Stimulated activated naive CD8-positive, alpha-beta T cell treated with anti-CD3 and anti-CD28 coated beads, Interleukin-15, Interleukin-2, amounts not matched to agents 100 ng/mL and 50 ng/mL, for 24 hours (primary cell): ENCODE data around the gene CUX1.
"Not testable (repeated sequence)": the region's sequence is repeated elsewhere in the genome, so short reads cannot be mapped to it uniquely, and the experiment has no call there.

Source experiments
- H3K27ac Mint-ChIP-seq: one replicate; pipeline ENCODE4 v1.8.0; 2021; ENCODE audit warnings: mild to moderate bottlenecking, mixed read lengths
- H3K27me3 Mint-ChIP-seq: one replicate; pipeline ENCODE4 v1.8.0; 2021; ENCODE audit warnings: mixed read lengths
- H3K36me3 Mint-ChIP-seq: one replicate; pipeline ENCODE4 v1.8.0; 2021; ENCODE audit warnings: low read depth, mixed read lengths
- H3K4me1 Mint-ChIP-seq: one replicate; pipeline ENCODE4 v1.8.0; 2021; ENCODE audit warnings: low read depth, mixed read lengths
- H3K4me3 Mint-ChIP-seq: one replicate; pipeline ENCODE4 v1.8.0; 2021; ENCODE audit warnings: mild to moderate bottlenecking, mixed read lengths
- H3K9me3 Mint-ChIP-seq: one replicate; pipeline ENCODE4 v1.8.0; 2021; ENCODE audit warnings: mixed read lengths

Gene CUX1

GRCh38 chr7:101784292-101785127 is 32.9 kb upstream of the CUX1 start:
- Mint-ChIP-seq H3K4me3 (no peak overlapping the region), H3K27me3 (no peaks in the 10 kb centered on the region), H3K9me3 (no peaks in the 10 kb centered on the region), H3K36me3 (no peaks in the 10 kb centered on the region), H3K4me1 (no peaks in the 10 kb centered on the region), H3K27ac (no peak overlapping the region)

GRCh38 chr7:101787864-101788263 is 29.6 kb upstream of the CUX1 start:
- H3K4me1 Mint-ChIP-seq, result no peaks in the 10 kb centered on the region
- H3K4me3 Mint-ChIP-seq, result no peak overlapping the region
- H3K36me3 Mint-ChIP-seq, result no peaks in the 10 kb centered on the region
- H3K27ac Mint-ChIP-seq, result peak overlapping the region; percentile 16
- H3K9me3 Mint-ChIP-seq, result no peaks in the 10 kb centered on the region
- H3K27me3 Mint-ChIP-seq, result no peaks in the 10 kb centered on the region

DNA sequence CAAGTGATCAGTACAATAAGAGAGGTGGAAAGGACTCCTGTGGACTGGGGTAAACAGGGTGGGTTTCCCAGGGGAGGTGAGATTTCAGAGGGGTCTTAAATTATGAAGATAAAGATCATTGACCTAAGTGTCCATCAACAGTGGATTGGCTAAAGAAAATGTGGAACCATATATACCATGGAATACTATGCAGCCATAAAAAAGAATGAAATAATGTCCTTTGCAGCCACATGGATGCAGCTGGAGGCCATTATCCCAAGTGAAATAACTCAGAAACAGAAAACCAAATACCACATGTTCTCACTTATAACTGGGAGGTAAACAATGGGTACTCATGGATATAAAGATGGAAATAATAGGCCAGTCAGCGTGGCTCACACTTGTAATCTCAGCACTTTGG is 28.9 kb upstream of the CUX1 start:
- H3K4me3 Mint-ChIP-seq, result no peak overlapping the region
- H3K9me3 Mint-ChIP-seq, result no peaks in the 10 kb centered on the region
- H3K4me1 Mint-ChIP-seq, result no peaks in the 10 kb centered on the region
- H3K27ac Mint-ChIP-seq, result no peak overlapping the region
- no peaks in the 10 kb centered on the region for H3K36me3 Mint-ChIP-seq
- H3K27me3 Mint-ChIP-seq, result no peaks in the 10 kb centered on the region

GRCh38 chr7:101790566-101791293 is 26.7 kb upstream of the CUX1 start:
- H3K9me3 Mint-ChIP-seq, result no peaks in the 10 kb centered on the region
- H3K36me3 Mint-ChIP-seq, result no peaks in the 10 kb centered on the region
- H3K4me3 Mint-ChIP-seq, result no peak overlapping the region
- H3K4me1 Mint-ChIP-seq, result no peaks in the 10 kb centered on the region
- no peaks in the 10 kb centered on the region for H3K27me3 Mint-ChIP-seq
- H3K27ac Mint-ChIP-seq, result no peak overlapping the region

- no peak overlapping the region for H3K4me3 Mint-ChIP-seq
- H3K9me3 Mint-ChIP-seq, result no peaks in the 10 kb centered on the region
- no peaks in the 10 kb centered on the region for H3K27me3 Mint-ChIP-seq
- no peaks in the 10 kb centered on the region for H3K36me3 Mint-ChIP-seq
- no peaks in the 10 kb centered on the region for H3K4me1 Mint-ChIP-seq
- H3K27ac Mint-ChIP-seq, result no peak overlapping the region
Observed at GRCh38 chr7:101792051-101792681, 25.3 kb upstream of the CUX1 start.

DNA sequence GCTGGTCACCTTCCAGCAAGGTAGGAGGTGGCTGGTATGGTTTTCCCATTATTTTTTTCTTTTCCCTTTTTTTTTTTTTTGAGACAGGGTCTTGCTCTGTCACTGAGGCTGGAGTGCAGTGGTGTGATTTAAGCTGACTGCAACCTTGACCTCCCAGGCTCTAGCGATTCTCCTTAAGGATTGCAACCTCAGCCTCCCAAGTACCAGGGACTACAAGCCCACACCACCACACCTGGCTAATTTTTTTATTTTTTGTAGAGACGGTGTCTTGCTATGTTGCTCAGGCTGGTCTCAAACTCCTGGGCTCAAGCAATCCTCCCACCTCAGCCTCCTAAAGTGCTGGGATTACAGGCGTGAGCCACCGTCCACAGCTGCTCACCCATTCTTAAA is 24.7 kb upstream of the CUX1 start:
- H3K4me1 Mint-ChIP-seq, H3K9me3 Mint-ChIP-seq, H3K36me3 Mint-ChIP-seq, H3K27ac Mint-ChIP-seq, H3K27me3 Mint-ChIP-seq, H3K4me3 Mint-ChIP-seq: not testable (repeated sequence)

DNA sequence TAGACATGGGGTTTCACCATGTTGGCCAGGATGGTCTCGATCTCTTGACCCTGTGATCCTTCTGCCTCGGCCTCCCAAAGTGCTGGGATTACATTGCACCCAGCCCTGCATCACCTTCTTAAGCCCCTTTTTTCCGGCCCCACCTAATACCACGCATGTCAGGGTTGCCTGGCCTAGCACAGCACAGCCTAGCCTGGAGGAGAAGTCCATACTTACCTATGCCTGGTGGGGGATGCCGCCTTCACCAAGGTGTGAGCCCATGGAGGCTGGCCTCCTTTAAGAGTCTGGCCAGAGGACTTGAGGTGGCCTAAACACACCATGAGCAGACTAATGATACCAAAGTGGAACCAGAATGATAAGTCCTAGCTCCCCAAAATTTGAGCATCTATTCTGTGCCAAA is 22.0 kb upstream of the CUX1 start:
- Mint-ChIP-seq H3K4me1 (no peaks in the 10 kb centered on the region), H3K27me3 (no peaks in the 10 kb centered on the region), H3K9me3 (no peaks in the 10 kb centered on the region), H3K27ac (no peak overlapping the region), H3K4me3 (no peak overlapping the region), H3K36me3 (no peaks in the 10 kb centered on the region)

DNA sequence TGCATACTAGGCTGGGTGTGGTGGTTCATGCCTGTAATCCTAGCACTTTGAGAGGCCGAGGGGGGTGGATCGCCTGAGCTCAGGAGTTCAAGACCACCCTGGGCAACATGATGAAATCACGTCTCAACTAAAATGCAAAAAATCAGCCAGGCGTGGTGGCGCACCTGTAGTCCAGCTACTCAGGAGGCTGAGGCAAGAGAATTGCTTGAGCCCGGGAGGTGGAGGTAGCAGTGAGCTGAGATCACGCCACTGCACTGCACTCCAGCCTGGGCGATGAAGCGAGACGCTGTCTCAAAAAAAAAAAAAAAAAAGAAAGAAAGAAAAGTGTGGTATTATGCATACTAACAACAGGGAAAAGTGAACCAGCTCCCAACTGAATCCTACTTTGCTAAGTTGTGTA is 19.3 kb upstream of the CUX1 start:
- not testable (repeated sequence) for H3K9me3 Mint-ChIP-seq, H3K27me3 Mint-ChIP-seq, H3K27ac Mint-ChIP-seq, H3K4me3 Mint-ChIP-seq, H3K36me3 Mint-ChIP-seq, H3K4me1 Mint-ChIP-seq

DNA sequence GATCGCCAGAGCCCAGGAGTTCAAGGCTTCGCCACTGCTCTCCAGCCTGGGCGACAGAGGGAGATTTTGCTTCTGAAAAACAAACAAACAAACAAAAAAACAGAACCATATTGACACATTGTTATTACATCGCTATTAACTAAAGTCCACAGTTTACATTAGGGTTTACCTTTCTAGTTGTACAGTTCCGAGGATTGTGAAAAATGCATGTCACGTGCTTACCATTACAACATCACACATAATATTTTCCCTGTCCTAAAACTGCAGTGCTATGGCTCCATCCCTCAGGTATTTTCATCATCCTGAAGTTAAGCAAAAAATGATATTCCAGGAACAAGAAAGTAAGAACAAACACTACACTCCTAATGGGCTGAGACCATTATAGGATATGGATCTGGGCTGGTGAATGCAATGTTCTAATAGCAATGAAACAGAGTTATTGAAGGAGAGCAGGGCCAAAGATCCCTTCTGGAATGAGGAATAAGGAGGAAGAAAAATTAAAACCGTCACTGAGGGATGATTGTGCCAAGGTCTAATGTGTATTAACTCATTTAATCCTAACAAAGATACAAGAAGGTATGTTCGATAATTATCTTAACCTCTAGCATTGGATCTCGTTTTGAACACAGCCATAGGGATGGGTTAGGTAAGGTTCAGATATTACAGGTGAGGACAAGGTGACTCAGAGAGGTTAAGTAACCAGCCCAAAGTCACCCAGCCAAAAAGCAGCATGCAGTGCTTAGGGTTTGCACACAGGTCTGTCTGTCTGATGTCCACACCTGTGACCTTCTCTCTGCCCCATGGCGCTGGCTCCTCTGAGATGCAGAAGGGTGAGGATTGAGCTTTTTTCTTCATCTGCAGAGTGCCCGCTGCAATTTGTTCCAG is 14.0 kb upstream of the CUX1 start:
- peaks cover 21% of the 10 kb centered on the region for H3K4me1 Mint-ChIP-seq
- no peaks in the 10 kb centered on the region for H3K36me3 Mint-ChIP-seq
- no peak overlapping the region for H3K4me3 Mint-ChIP-seq
- peaks cover 15% of the 10 kb centered on the region for H3K27me3 Mint-ChIP-seq
- H3K9me3 Mint-ChIP-seq, result no peaks in the 10 kb centered on the region
- no peak overlapping the region for H3K27ac Mint-ChIP-seq

GRCh38 chr7:101804088-101804963 is 13.1 kb upstream of the CUX1 start:
- Mint-ChIP-seq H3K9me3 (no peaks in the 10 kb centered on the region), H3K4me1 (peaks cover 21% of the 10 kb centered on the region), H3K4me3 (no peak overlapping the region), H3K27ac (no peak overlapping the region), H3K36me3 (no peaks in the 10 kb centered on the region), H3K27me3 (peaks cover 15% of the 10 kb centered on the region)

DNA sequence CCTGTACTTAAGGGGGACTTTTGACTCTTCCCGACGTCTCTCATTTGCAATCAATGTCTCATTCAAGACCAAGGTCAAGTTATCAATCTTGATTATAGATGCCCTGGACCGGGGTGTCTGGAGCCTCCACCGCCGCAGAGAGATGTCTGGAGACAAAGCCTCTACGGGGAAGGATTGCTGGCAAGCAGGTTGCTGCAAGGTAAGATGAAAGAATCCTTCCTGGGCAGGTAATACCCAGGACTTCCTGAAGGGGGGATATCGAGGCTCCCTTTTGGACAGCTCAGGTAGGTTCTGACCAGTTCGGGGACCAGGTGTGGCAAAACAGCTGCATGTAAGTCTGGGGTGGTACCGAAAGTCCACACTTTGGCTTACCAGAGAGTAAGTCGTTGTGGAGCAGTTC is 12.5 kb upstream of the CUX1 start:
- no peaks in the 10 kb centered on the region for H3K9me3 Mint-ChIP-seq
- H3K4me3 Mint-ChIP-seq, result no peak overlapping the region
- peaks cover 15% of the 10 kb centered on the region for H3K27me3 Mint-ChIP-seq
- H3K27ac Mint-ChIP-seq, result no peak overlapping the region
- H3K36me3 Mint-ChIP-seq, result no peaks in the 10 kb centered on the region
- peaks cover 21% of the 10 kb centered on the region for H3K4me1 Mint-ChIP-seq

DNA sequence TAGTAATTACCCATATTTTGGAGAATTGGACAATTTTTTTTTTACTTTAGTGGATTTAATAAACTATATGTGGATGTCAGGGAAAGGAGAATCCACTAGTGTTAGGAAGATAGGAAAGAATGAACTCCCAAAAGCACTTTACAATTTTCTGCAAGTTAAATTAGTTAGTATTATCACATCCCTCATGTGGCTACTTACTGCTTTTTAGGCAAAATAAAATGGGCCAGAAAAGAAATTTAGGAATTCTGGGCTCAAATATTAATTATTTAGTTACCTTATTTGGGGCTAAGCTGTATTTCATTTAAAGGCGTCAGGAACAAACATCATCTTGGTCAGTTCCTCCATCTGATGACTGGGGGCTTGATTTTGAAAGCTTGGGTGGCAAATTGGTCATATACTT is 4.8 kb upstream of the CUX1 start:
- Mint-ChIP-seq H3K27ac (no peak overlapping the region), H3K4me3 (no peak overlapping the region), H3K36me3 (no peaks in the 10 kb centered on the region)

DNA sequence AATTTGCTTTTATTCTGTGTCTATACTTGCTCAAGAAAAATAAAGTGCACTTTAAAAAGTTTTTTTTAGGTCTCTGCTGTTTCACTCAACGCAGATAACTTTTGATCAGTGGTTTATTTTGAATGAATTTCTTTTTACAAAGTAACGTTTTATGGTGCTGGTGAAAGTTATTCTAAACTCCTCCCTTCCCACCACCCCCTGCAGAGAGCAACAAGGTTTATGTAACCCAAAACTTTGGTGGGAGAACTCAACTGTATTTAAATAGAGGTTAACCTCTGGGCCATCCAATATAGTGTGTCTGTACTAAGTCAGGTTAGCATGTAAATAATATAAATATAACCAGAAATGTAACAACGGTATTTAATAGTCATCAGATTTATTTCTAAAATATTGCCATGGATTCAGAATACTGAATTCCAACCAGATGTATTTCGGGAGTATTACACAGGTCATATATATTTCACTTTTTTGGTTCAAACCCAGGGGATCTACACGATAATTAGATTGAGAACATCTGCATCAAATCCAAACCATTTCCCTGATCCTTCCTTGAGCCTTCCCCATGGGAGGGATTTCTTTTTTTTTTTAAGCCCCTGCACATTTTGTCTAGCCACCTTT is 3.9 kb upstream of the CUX1 start:
- Mint-ChIP-seq H3K27ac (no peak overlapping the region), H3K36me3 (no peaks in the 10 kb centered on the region), H3K4me3 (peak overlapping the region; percentile 49), H3K9me3 (no peaks in the 10 kb centered on the region), H3K4me1 (peaks cover 23% of the 10 kb centered on the region), H3K27me3 (peaks cover 9% of the 10 kb centered on the region)

More for the DNA sequence above, 4.8 kb upstream of the CUX1 start:
- Mint-ChIP-seq H3K4me1 (peaks cover 13% of the 10 kb centered on the region), H3K9me3 (no peaks in the 10 kb centered on the region), H3K27me3 (peaks cover 9% of the 10 kb centered on the region)
